CD14-positive monocyte (primary cell): ENCODE data around the gene CSF1R. TPM values are rescaled to one million over a fixed set of nuclear protein-coding genes. Genes with fewer than 3 reads are reported as not detected.

ENCODE experiments used
- DNase-seq, 3 donors: peaks; one replicate each; pipeline ENCODE4 v3.0.0-alpha.2; 2011 to 2022
- H2AFZ ChIP-seq: 2 replicates; pipeline ENCODE4 v1.6.0; 2012; ENCODE audit warnings: mild to moderate bottlenecking, low read depth, low read length, inconsistent platforms; ENCODE audit not compliant: insufficient read depth, poor library complexity, severe bottlenecking
- H3K27ac ChIP-seq, 2 donors: 1 replicate in 1 of 2; 2 replicates in 1 of 2; pipeline ENCODE4 v1.5.1; 2012 to 2013; ENCODE audit warnings: low read length in 2 of 2, control low read depth in 1 of 2, inconsistent platforms in 1 of 2, low read depth in 1 of 2, mild to moderate bottlenecking in 1 of 2
- H3K27me3 ChIP-seq, 2 donors: one replicate each; pipeline versions ENCODE4 v1.6.0 to v1.6.1; 2011 to 2013; ENCODE audit warnings: low read length in 2 of 2; ENCODE audit not compliant: control insufficient read depth in 2 of 2, insufficient read depth in 2 of 2
- H3K36me3 ChIP-seq, 2 donors: replicated peaks in 1 of 2; 1 replicate in 1 of 2; 2 replicates in 1 of 2; pipeline versions ENCODE4 v1.5.1 to v1.6.1; 2012 to 2013; ENCODE audit warnings: low read length in 2 of 2, control low read depth in 1 of 2, inconsistent platforms in 1 of 2, mild to moderate bottlenecking in 1 of 2; ENCODE audit not compliant: insufficient read depth in 2 of 2, control insufficient read depth in 1 of 2
- H3K4me1 ChIP-seq, 2 donors: 1 replicate in 1 of 2; 2 replicates in 1 of 2; pipeline versions ENCODE4 v1.5.1 to v1.6.1; 2012 to 2013; ENCODE audit warnings: low read length in 2 of 2, control low read depth in 1 of 2, inconsistent platforms in 1 of 2, mild to moderate bottlenecking in 1 of 2, moderate library complexity in 1 of 2; ENCODE audit not compliant: insufficient read depth in 2 of 2, control insufficient read depth in 1 of 2
- H3K4me2 ChIP-seq: replicated peaks from 2 replicates; pipeline ENCODE3; 2012; ENCODE audit warnings: low read length, moderate library complexity, mild to moderate bottlenecking; ENCODE audit not compliant: poor library complexity, severe bottlenecking; ENCODE audit errors: extremely low read depth
- H3K4me3 ChIP-seq, 3 experiments: fragments of 200-600 bp in 1 of 3; sonication (generic) in 1 of 3; replicated peaks in 1 of 3; 1 replicate in 2 of 3; 2 replicates in 1 of 3; pipeline ENCODE4 v1.5.1; 2011 to 2013; ENCODE audit warnings: low read length in 3 of 3, mild to moderate bottlenecking in 3 of 3, control low read depth in 2 of 3, low read depth in 2 of 3, inconsistent platforms in 1 of 3, moderate library complexity in 1 of 3
- H3K79me2 ChIP-seq: 2 replicates; pipeline ENCODE4 v1.6.0; 2012; ENCODE audit warnings: mild to moderate bottlenecking, control low read depth, inconsistent platforms, low read length, moderate library complexity; ENCODE audit not compliant: insufficient read depth
- H3K9ac ChIP-seq: 2 replicates; pipeline ENCODE4 v1.6.0; 2017; ENCODE audit warnings: low read length, mild to moderate bottlenecking; ENCODE audit not compliant: insufficient read depth, poor library complexity, severe bottlenecking
- H3K9me3 ChIP-seq, 2 donors: replicated peaks in 1 of 2; 1 replicate in 1 of 2; 2 replicates in 1 of 2; pipeline versions ENCODE4 v1.5.1 to v1.6.1; 2012 to 2013; ENCODE audit warnings: low read length in 2 of 2, control low read depth in 1 of 2; ENCODE audit not compliant: control insufficient read depth in 1 of 2, insufficient read depth in 1 of 2
- H4K20me1 ChIP-seq: 2 replicates; pipeline ENCODE4 v1.6.0; 2012; ENCODE audit warnings: mild to moderate bottlenecking, low read length, control low read depth, moderate library complexity; ENCODE audit not compliant: insufficient read depth
- H3K27ac Mint-ChIP-seq, 7 donors: one replicate each; pipeline ENCODE4 v1.8.0; 2020; ENCODE audit warnings: mild to moderate bottlenecking in 7 of 7, mixed read lengths in 7 of 7, moderate library complexity in 6 of 7, inconsistent platforms in 2 of 7
- H3K27me3 Mint-ChIP-seq, 3 donors: one replicate each; pipeline ENCODE4 v1.8.0; 2021 to 2022; ENCODE audit warnings: low read depth in 3 of 3, mild to moderate bottlenecking in 3 of 3, mixed read lengths in 3 of 3, moderate library complexity in 3 of 3, inconsistent platforms in 1 of 3
- H3K36me3 Mint-ChIP-seq, 2 donors: one replicate each; pipeline ENCODE4 v1.8.0; 2020; ENCODE audit warnings: mixed read lengths in 2 of 2, inconsistent platforms in 1 of 2, mild to moderate bottlenecking in 1 of 2
- H3K4me1 Mint-ChIP-seq: one replicate; pipeline ENCODE4 v1.8.0; 2020; ENCODE audit warnings: mild to moderate bottlenecking, mixed read lengths
- H3K4me3 Mint-ChIP-seq, 2 donors: one replicate each; pipeline ENCODE4 v1.8.0; 2020; ENCODE audit warnings: mild to moderate bottlenecking in 2 of 2, mixed read lengths in 2 of 2, moderate library complexity in 1 of 2
- H3K9me3 Mint-ChIP-seq, 7 donors: one replicate each; pipeline ENCODE4 v1.8.0; 2020 to 2022; ENCODE audit warnings: mixed read lengths in 7 of 7, mild to moderate bottlenecking in 6 of 7, moderate library complexity in 6 of 7, inconsistent platforms in 2 of 7
- WGBS: methylation state at CpG from one replicate; pipeline ENCODE4 v1.1.5; 2013; ENCODE audit warnings: missing lambda C conversion rate; ENCODE audit not compliant: insufficient coverage; 5-methylcytosine and 5-hydroxymethylcytosine counted together
- intact Hi-C, 2 donors: fragments of 100-400 bp; cut with micrococcal nuclease; formaldehyde crosslinking; loops; one replicate each; pipeline versions ENCODE4 v1.15.0 to v1.15.1; 2023
- polyA plus RNA-seq, 3 donors: library from polyadenylated mRNA; depleted of rRNA in 1 of 3; unstranded in 2 of 3; stranded (reverse) in 1 of 3; fragments of 300-500 nt in 2 of 3; fragments of >200 nt in 1 of 3; fragmentation: Illumina TruSeq in 2 of 3; gene quantifications; 1 replicate in 2 of 3; 2 replicates in 1 of 3; pipeline ENCODE4 v1.2.3, GENCODE V29; 2012 to 2021
- TF ChIP-seq, protein P1 (sequence below): fragments of 200-600 bp; IDR thresholded peaks from one replicate; pipeline ENCODE4 v1.8.0; 2022; ENCODE audit warnings: antibody characterized with exemption, mild to moderate bottlenecking

CSF1R gene
- polyA plus RNA-seq, 3 donors: 180 to 332 (median 242) TPM

DNA sequence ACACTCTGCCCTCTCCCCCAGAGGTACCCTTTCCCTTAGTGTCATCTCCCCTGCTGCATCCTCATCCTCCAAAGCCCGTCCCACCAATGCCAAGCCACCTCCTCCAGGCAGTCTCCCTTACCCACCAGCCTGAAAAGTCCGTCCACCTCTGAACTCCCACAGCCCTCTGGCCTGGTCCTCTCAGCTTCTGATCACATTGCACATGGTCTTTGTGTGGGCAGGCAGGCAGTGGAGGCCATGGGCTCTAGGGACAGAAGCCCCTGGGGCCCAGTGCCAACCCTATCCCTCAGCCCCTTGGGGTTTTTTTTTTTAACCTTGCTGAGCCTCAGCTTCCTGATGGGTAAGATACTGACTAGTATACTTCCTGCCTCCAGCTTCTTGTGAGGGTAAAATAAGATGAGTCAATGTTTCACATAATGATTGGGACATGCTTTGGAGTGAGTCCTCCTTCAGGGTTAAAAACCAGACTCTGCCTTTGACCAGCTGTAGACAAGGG is 19.4 kb downstream of the CSF1R start:
- DNase-seq: peak; percentile 45 to 80 (median 74)
- peak overlapping the region; percentile 42 for H3K9ac ChIP-seq
- peaks cover 73 to 76% of the 10 kb centered on the region in 2 donors for H3K4me1 ChIP-seq
- H3K27ac Mint-ChIP-seq: peak overlapping the region; percentile 81 to 94 (median 90)
- TF ChIP-seq, protein P1, sequence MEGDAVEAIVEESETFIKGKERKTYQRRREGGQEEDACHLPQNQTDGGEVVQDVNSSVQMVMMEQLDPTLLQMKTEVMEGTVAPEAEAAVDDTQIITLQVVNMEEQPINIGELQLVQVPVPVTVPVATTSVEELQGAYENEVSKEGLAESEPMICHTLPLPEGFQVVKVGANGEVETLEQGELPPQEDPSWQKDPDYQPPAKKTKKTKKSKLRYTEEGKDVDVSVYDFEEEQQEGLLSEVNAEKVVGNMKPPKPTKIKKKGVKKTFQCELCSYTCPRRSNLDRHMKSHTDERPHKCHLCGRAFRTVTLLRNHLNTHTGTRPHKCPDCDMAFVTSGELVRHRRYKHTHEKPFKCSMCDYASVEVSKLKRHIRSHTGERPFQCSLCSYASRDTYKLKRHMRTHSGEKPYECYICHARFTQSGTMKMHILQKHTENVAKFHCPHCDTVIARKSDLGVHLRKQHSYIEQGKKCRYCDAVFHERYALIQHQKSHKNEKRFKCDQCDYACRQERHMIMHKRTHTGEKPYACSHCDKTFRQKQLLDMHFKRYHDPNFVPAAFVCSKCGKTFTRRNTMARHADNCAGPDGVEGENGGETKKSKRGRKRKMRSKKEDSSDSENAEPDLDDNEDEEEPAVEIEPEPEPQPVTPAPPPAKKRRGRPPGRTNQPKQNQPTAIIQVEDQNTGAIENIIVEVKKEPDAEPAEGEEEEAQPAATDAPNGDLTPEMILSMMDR: no peak
- H3K9me3 Mint-ChIP-seq: no peaks in the 10 kb centered on the region
- no peaks in the 10 kb centered on the region for H3K27me3 ChIP-seq
- peak overlapping the region; percentile 52 to 80 for H3K27ac ChIP-seq
- peaks cover 99% of the 10 kb centered on the region in 2 donors for H3K36me3 ChIP-seq
- H3K27me3 Mint-ChIP-seq: peaks cover 0 to 2% (median 0%) of the 10 kb centered on the region in 3 donors
- peak overlapping the region in 1 of 3 experiments; percentile 4 for H3K4me3 ChIP-seq
- 39% methylated on average over 2 of the region's 2 CpGs for WGBS
- H3K4me1 Mint-ChIP-seq: peaks cover 73% of the 10 kb centered on the region
- peaks cover 99% of the 10 kb centered on the region for H4K20me1 ChIP-seq
- peaks cover 63% of the 10 kb centered on the region for H3K79me2 ChIP-seq
- H3K36me3 Mint-ChIP-seq: peaks cover 51 to 79% of the 10 kb centered on the region in 2 donors
- H3K9me3 ChIP-seq: no peaks in the 10 kb centered on the region
- no peak overlapping the region for H2AFZ ChIP-seq
- intact Hi-C loops: loop anchor here in 1 of 2 donors (10.0 kb wide), 1 partner anchor 698 kb away; no protein-coding TSS in a partner anchor
- no peak overlapping the region for H3K4me3 Mint-ChIP-seq
- H3K4me2 ChIP-seq: no peak overlapping the region

DNA sequence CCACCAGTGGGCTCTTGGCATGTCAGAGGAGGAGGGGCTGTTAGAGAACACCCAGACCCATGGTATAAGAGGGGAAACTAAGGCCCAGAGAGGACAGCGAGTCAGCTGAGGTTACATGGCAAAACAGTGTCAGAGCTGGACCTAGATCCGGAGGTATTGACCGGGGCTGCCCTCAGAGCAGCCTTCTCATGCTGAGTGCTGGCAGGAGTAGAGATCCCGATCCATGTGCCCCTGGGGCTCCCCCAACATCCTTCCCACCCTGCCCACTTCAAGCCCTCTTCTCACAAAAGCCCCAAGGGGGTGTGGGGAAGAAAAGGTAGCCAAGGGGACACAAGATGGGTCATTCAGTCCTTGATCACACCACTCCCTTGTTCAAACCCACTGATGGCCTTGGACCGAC is 19.9 kb downstream of the CSF1R start:
- intact Hi-C loops: loop anchor here in 1 of 2 donors (10.0 kb wide), 1 partner anchor 698 kb away; no protein-coding TSS in a partner anchor
- H3K9me3 ChIP-seq: no peaks in the 10 kb centered on the region
- DNase-seq: no peak
- H4K20me1 ChIP-seq: peaks cover 99% of the 10 kb centered on the region
- H3K79me2 ChIP-seq: peaks cover 68% of the 10 kb centered on the region
- peak overlapping the region; percentile 42 for H3K9ac ChIP-seq
- H3K4me1 ChIP-seq: peaks cover 73 to 81% of the 10 kb centered on the region in 2 donors
- no peaks in the 10 kb centered on the region for H3K27me3 ChIP-seq
- H3K36me3 ChIP-seq: peaks cover 99% of the 10 kb centered on the region in 2 donors
- Mint-ChIP-seq H3K36me3 (peaks cover 56 to 79% of the 10 kb centered on the region in 2 donors), H3K9me3 (no peaks in the 10 kb centered on the region), H3K27me3 (peaks cover 0 to 2% (median 0%) of the 10 kb centered on the region in 3 donors), H3K4me1 (peaks cover 75% of the 10 kb centered on the region), H3K27ac (peak overlapping the region; percentile 81 to 94 (median 90)), H3K4me3 (peak overlapping the region in 1 of 2 donors; percentile 19)
- H3K27ac ChIP-seq: peak overlapping the region; percentile 52 to 80
- no peak overlapping the region for H2AFZ ChIP-seq
- 94% methylated on average over 2 of the region's 5 CpGs for WGBS
- TF ChIP-seq, protein P1: no peak
- peak overlapping the region in 1 of 3 experiments; percentile 4 for H3K4me3 ChIP-seq
- no peak overlapping the region for H3K4me2 ChIP-seq
